GM23338 (cell line): ENCODE results near the gene DGAT2.

Source experiments
- CTCF ChIP-seq, 2 experiments: fragments of 200-600 bp in 1 of 2; sonication (generic) in 1 of 2; conservative IDR thresholded peaks; 2 replicates each; pipeline versions ENCODE4 v1.5.1 to v1.6.1; 2016 to 2017; ENCODE audit warnings: antibody characterized with exemption in 2 of 2, low read depth in 2 of 2, mild to moderate bottlenecking in 2 of 2, moderate library complexity in 1 of 2
- EZH2 ChIP-seq: fragments of 200-600 bp; sonication (generic); IDR thresholded peaks from one replicate; pipeline ENCODE4 v1.8.0; 2017; ENCODE audit warnings: antibody characterized with exemption, mild to moderate bottlenecking, low read depth; ENCODE audit not compliant: unreplicated experiment

GRCh38 chr11:75734491-75735180, 33.9 kb upstream of the DGAT2 start:
- TF ChIP-seq CTCF (conservative IDR thresholded peaks at IDR 0.05; ENCODE audit: low read depth in 2 of 2) (no peak), EZH2 (no peak)
